MCF 10A (cell line): Measurements from ENCODE around the gene GH2. TPM values are rescaled to one million over a fixed set of nuclear protein-coding genes. Genes with fewer than 3 reads are reported as not detected.

Experiments
- BruUV-seq: library from RNA; stranded (reverse); fragments of 400-500 nt; replicated peaks from 2 replicates; lab custom pipeline; 2021; lab: Mats Ljungman, UMichigan
- CTCF ChIA-PET: fragments of 300-600 bp; sonication (Branson Sonifier 250); formaldehyde crosslinking; extraction: SDS; loops from one replicate; lab custom pipeline; 2021; ENCODE audit warnings: antibody characterized with exemption, inconsistent platforms; lab: Yijun Ruan, JAX
- POLR2A ChIA-PET: fragments of 300-600, 350-650 bp; sonication (Branson Sonifier 250); formaldehyde crosslinking; extraction: SDS; loops from one replicate; lab custom pipeline; 2020; ENCODE audit warnings: antibody characterized with exemption, inconsistent platforms; lab: Yijun Ruan, JAX
- DNase-seq: peaks from one replicate; pipeline ENCODE4 v3.0.0-alpha.2; 2018; ENCODE audit not compliant: unreplicated experiment
- H3K27ac Mint-ChIP-seq: one replicate; pipeline ENCODE4 v1.8.0; 2022; ENCODE audit warnings: mild to moderate bottlenecking, low read depth, mixed read lengths; ENCODE audit not compliant: unreplicated experiment
- H3K27me3 Mint-ChIP-seq: one replicate; pipeline ENCODE4 v1.8.0; 2022; ENCODE audit warnings: mixed read lengths; ENCODE audit not compliant: insufficient read depth, unreplicated experiment
- H3K36me3 Mint-ChIP-seq: one replicate; pipeline ENCODE4 v1.8.0; 2022; ENCODE audit warnings: mild to moderate bottlenecking, moderate library complexity, mixed read lengths; ENCODE audit not compliant: insufficient read depth, unreplicated experiment
- H3K4me1 Mint-ChIP-seq: one replicate; pipeline ENCODE4 v1.8.0; 2022; ENCODE audit warnings: mixed read lengths; ENCODE audit not compliant: insufficient read depth, unreplicated experiment
- H3K4me3 Mint-ChIP-seq: one replicate; pipeline ENCODE4 v1.8.0; 2022; ENCODE audit warnings: mild to moderate bottlenecking, moderate library complexity, mixed read lengths; ENCODE audit not compliant: unreplicated experiment
- H3K9me3 Mint-ChIP-seq: one replicate; pipeline ENCODE4 v1.8.0; 2022; ENCODE audit warnings: mixed read lengths; ENCODE audit not compliant: unreplicated experiment
- CTCF ChIP-seq: fragments of 200-600 bp; IDR thresholded peaks from one replicate; pipeline ENCODE4 v1.8.0; 2022; ENCODE audit warnings: antibody characterized with exemption, mild to moderate bottlenecking; ENCODE audit not compliant: unreplicated experiment
- intact Hi-C: fragments of 100-400 bp; cut with micrococcal nuclease; formaldehyde crosslinking; loops from 2 replicates; pipeline ENCODE4 v1.14.1; 2022
- total RNA-seq: library from RNA; stranded (reverse); gene quantifications from 2 replicates; pipeline ENCODE4 v1.2.3, GENCODE V29; 2022

GH2 gene
- total RNA-seq, 1 experiment from 2014 or later: not detected

GRCh38 chr17:63840591-63841349 lies 41.0 kb downstream of the GH2 start:
- CTCF ChIA-PET: interaction anchor here (2.0 kb wide), 1 partner anchor 25 kb away, joined by 7 read pairs; no protein-coding TSS in a partner anchor
- no TSS peak for BruUV-seq
- no peaks in the 10 kb centered on the region for H3K27me3 Mint-ChIP-seq

GRCh38 chr17:63838631-63839171 lies 43.0 kb downstream of the GH2 start:
- ChIA-PET POLR2A (interaction anchor here (0.6 to 9.6 kb wide), 19 partner anchors 11 to 668 kb away, joined by 3 to 187 read pairs (median 3); partner anchors contain the start of genes CCDC47, CEP95, DDX42 and DDX5), CTCF (interaction anchor here (1.0 to 1.8 kb wide), 4 partner anchors 11 to 669 kb away, joined by 3 to 7 read pairs (median 4); partner anchors contain the start of genes FTSJ3 and PSMC5)
- peaks cover 52% of the 10 kb centered on the region for H3K36me3 Mint-ChIP-seq
- H3K9me3 Mint-ChIP-seq: no peaks in the 10 kb centered on the region
- peak overlapping the region; percentile 67 for H3K4me3 Mint-ChIP-seq
- H3K27me3 Mint-ChIP-seq: no peaks in the 10 kb centered on the region
- H3K4me1 Mint-ChIP-seq: peaks cover 25% of the 10 kb centered on the region
- no TSS peak for BruUV-seq
- DNase-seq: peak; percentile 89
- intact Hi-C loops: loop anchor here (5.0 kb wide), 1 partner anchor 1166 kb away; no protein-coding TSS in a partner anchor
- H3K27ac Mint-ChIP-seq: peak overlapping the region; percentile 89
- TF ChIP-seq CTCF: no peak

More at GRCh38 chr17:63840591-63841349, 41.0 kb downstream of the GH2 start:
- DNase-seq: no peak
- TF ChIP-seq CTCF: no peak
- no peaks in the 10 kb centered on the region for H3K9me3 Mint-ChIP-seq
- peak overlapping the region; percentile 90 for H3K27ac Mint-ChIP-seq
- H3K36me3 Mint-ChIP-seq: peaks cover 31% of the 10 kb centered on the region
- intact Hi-C loops: no loop called here
- H3K4me3 Mint-ChIP-seq: peak overlapping the region; percentile 93
- POLR2A ChIA-PET: interaction anchor here (0.6 to 9.6 kb wide), 12 partner anchors 7 to 814 kb away, joined by 3 to 187 read pairs (median 6); partner anchors contain the start of genes CCDC47, DDX42, FTSJ3 and PSMC5
- peaks cover 33% of the 10 kb centered on the region for H3K4me1 Mint-ChIP-seq

GRCh38 chr17:63837962-63838600 lies 43.7 kb downstream of the GH2 start:
- DNase-seq: no peak
- CTCF ChIA-PET: interaction anchor here (0.7 to 1.8 kb wide), 7 partner anchors 10 to 670 kb away, joined by 3 to 7 read pairs (median 4); partner anchors contain the start of genes FTSJ3 and PSMC5
- Mint-ChIP-seq H3K4me3 (peak overlapping the region; percentile 67), H3K36me3 (peaks cover 55% of the 10 kb centered on the region), H3K27ac (peak overlapping the region; percentile 89), H3K4me1 (peaks cover 25% of the 10 kb centered on the region), H3K27me3 (no peaks in the 10 kb centered on the region), H3K9me3 (no peaks in the 10 kb centered on the region)
- intact Hi-C loops: loop anchor here (5.0 kb wide), 1 partner anchor 1166 kb away; no protein-coding TSS in a partner anchor
- no TSS peak for BruUV-seq
- POLR2A ChIA-PET: interaction anchor here (0.7 to 9.6 kb wide), 15 partner anchors 11 to 669 kb away, joined by 3 to 187 read pairs (median 4); partner anchors contain the start of genes CCDC47, CEP95, DDX42 and DDX5
- no peak for TF ChIP-seq CTCF
